GM12874 (cell line): Measurements from ENCODE around the gene TMEM242.
A peak's percentile ranks its signal among the peaks of the same experiment; 100 is the strongest.

Source experiments
- CTCF ChIP-seq: IDR thresholded peaks from 2 replicates; pipeline ENCODE4 v1.5.1; 2011; ENCODE audit warnings: low read depth, mild to moderate bottlenecking, control low read depth, low read length, moderate library complexity; ENCODE audit not compliant: insufficient read depth

The TMEM242 gene

GRCh38 chr6:157322792-157323254 lies 496 bp downstream of the TMEM242 start:
- TF ChIP-seq CTCF: no peak

DNA sequence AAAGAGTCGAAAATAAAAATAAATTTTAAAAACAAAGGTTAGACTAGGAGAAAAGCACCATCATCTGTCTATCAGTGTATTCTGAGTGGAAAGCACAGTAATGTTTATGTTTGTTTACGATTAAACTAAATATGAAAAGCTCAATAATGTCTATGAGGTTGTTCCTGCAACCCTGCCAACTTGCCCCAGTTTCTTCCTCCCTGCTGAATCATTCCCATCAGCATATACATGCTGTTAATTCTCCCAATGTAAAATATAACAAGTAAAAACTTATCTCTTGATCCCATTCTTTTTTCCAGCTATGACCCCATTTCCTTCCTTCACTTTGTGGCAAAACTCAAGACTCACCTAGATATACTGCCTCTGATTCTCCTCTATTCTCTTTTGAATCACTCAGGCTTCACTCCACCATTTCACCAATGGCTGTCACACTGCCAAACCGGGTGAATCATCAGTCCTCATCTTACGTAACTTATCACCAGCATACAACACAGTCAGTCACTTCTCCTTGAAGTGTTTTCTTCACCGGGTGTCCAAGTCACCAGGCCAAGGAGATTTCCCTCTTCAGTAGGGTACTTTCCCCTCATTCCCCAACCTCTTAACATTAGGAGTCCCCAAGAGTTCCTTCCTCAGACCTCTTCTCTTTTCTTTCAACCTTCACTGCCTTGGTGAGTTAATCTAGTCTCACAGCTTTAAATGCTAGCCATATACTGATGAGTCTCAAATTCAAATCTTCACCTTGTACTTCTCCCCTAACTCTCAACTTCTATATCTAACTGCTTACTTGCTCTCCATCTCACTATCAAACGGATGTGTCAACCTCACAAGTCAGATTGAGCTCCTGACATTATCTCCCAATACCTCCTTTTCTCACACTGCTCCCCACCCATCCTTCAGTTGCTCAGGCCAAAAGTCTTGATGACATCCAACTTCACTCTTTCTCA lies 6.2 kb downstream of the TMEM242 start:
- TF ChIP-seq CTCF: no peak

DNA sequence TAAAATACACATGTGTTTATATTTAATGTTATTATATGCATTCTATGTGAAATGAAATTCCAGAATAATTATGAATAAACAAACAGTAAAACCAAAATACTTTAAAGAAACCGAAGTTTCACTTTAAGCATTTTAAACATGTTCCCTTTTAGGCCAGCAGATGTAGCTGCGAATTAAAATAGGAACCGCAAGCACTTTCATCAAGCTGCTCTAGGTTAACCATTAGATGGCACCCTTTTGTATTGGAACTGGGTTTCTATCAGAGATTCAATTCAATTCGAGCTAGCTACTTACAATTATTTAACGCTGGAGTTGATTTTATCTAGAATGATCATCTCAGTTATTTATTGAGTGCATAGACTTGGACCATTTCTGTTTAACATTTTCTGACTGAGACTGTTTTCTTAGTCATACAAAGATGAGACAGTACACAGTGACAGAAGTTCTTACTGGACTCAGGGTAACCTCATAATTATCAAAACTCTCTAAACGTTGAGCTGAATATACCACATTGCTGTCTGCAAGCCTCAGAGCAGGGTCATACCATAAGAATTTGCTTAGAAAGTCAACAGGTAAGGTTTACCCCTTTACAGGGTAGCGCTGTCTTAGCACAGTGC lies 8.5 kb downstream of the TMEM242 start:
- peak; percentile 65 for TF ChIP-seq CTCF

GRCh38 chr6:157313531-157314467 lies 9.5 kb downstream of the TMEM242 start:
- no peak for TF ChIP-seq CTCF

- TF ChIP-seq CTCF: no peak
Measured at GRCh38 chr6:157312757-157313156, 10.6 kb downstream of the TMEM242 start.

GRCh38 chr6:157307661-157308060 lies 15.7 kb downstream of the TMEM242 start:
- TF ChIP-seq CTCF: no peak
